22Rv1 (cell line): Measurements from ENCODE around the gene ALKBH2.

Experiments
- CTCF ChIP-seq: fragments of 450-650 bp; IDR thresholded peaks from 2 replicates; pipeline ENCODE4 v1.5.1; 2017; ENCODE audit warnings: mild to moderate bottlenecking
- ZFX ChIP-seq: fragments of 450-650 bp; IDR thresholded peaks from 2 replicates; pipeline ENCODE4 v1.6.1; 2017; ENCODE audit warnings: antibody characterized with exemption, borderline replicate concordance

GRCh38 chr12:109127533-109128242, 34.4 kb upstream of the ALKBH2 start:
- TF ChIP-seq ZFX: no peak
- no peak for TF ChIP-seq CTCF
